ENCODE results near the gene ARIH1. TPM values are rescaled to one million over a fixed set of nuclear protein-coding genes. Genes with fewer than 3 reads are reported as not detected.

The ARIH1 gene
- total and polyA plus RNA-seq, 2 experiments from 2014 or later = 30.5 to 48.6 TPM

DNA sequence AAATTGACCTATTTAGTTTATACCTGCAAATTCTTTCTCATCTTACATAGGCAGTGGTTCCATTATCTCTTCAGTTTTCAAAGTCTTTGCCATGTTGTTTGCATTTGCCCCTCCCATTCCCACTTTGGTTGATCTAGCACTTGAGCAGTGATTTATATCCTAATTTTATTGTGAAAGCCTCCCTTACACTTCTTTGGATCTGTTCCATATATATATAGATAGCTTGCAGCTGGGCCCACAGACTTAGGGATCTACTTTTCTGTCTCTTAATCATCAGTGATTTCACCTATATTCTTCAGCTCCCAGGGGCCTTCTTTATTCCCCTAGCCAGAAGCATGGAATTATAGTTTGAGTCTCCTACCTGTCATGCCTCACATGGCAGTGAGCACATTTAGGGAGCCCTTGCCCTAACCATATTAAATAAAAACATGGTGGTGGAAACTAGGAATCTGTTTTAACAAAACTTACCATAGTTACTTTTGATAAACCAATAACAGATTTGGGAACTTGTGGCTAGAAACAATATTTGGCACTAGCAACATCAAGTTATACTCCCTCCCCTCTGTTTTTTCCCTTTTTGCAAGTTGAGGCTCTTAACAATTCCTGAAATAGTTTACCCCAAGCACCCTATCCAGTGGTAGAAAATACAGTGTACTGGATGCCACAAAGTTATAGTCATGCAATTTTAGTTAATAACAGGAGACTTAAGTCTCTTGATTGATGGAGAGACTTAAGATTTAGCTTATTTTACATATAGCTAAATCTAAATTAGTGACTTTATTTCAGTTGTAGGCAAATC is 41.7 kb downstream of the ARIH1 start (continued):
- TF ChIP-seq ZNF462 (CRISPR knock-in tag; IDR thresholded peaks at IDR 0.05) (no peak), ZNF331 (CRISPR knock-in tag; IDR thresholded peaks at IDR 0.05; ENCODE audit: low read depth) (no peak), REST (IDR thresholded peaks at IDR 0.05; ENCODE audit: unreplicated experiment) (no peak), EZH2phosphoT487 (IDR thresholded peaks at IDR 0.05; ENCODE audit: unreplicated experiment) (no peak), ZNF114 (CRISPR knock-in tag; IDR thresholded peaks at IDR 0.05) (no peak), JUNB (IDR thresholded peaks at IDR 0.05; ENCODE audit: unreplicated experiment) (no peak), CTCF (conservative IDR thresholded peaks at IDR 0.05; ENCODE audit: low read depth in 2 of 2) (no peak), CREB1 (CRISPR knock-in tag; IDR thresholded peaks at IDR 0.05; ENCODE audit: low read depth) (no peak), NANOG (IDR thresholded peaks at IDR 0.05; ENCODE audit: borderline replicate concordance) (no peak), EZH2 (IDR thresholded peaks at IDR 0.05; ENCODE audit: low read depth, unreplicated experiment) (no peak), POLR2AphosphoS5 (IDR thresholded peaks at IDR 0.05; ENCODE audit: low read depth) (no peak)
